HepG2 (cell line): ENCODE results near the gene DHX16. TPM values are rescaled to one million over a fixed set of nuclear protein-coding genes. Genes with fewer than 3 reads are reported as not detected.

Experiments used
- CCDC6 ChIP-seq: sonication (generic); formaldehyde crosslinking; IDR thresholded peaks from 2 replicates; pipeline ENCODE4 v1.8.1; 2022; ENCODE audit warnings: mild to moderate bottlenecking, missing genetic modification reagents, moderate library complexity
- EED ChIP-seq: sonication (generic); formaldehyde crosslinking; IDR thresholded peaks from 2 replicates; pipeline ENCODE4 v1.5.0; 2020; ENCODE audit warnings: mild to moderate bottlenecking, missing genetic modification reagents
- FIP1L1 ChIP-seq: fragments of 200-400 bp; formaldehyde crosslinking; IDR thresholded peaks from 2 replicates; pipeline ENCODE4 v1.6.1; 2018; ENCODE audit warnings: low read depth, mild to moderate bottlenecking, low read length, moderate library complexity, borderline replicate concordance; ENCODE audit not compliant: insufficient read depth
- HMG20A ChIP-seq: IDR thresholded peaks from 2 replicates; pipeline ENCODE4 v1.6.1; 2016; ENCODE audit warnings: borderline replicate concordance
- KLF12 ChIP-seq: sonication (generic); formaldehyde crosslinking; IDR thresholded peaks from 2 replicates; pipeline ENCODE4 v1.4.0; 2020; ENCODE audit warnings: missing genetic modification reagents, borderline replicate concordance
- KLF15 ChIP-seq: sonication (generic); formaldehyde crosslinking; IDR thresholded peaks from 2 replicates; pipeline ENCODE4 v1.8.1; 2023; ENCODE audit warnings: borderline replicate concordance, mild to moderate bottlenecking, inconsistent platforms, missing genetic modification reagents, mixed read lengths
- KLF9 ChIP-seq: IDR thresholded peaks from 2 replicates; pipeline ENCODE4 v1.6.1; 2016; ENCODE audit warnings: low read depth
- MTA3 ChIP-seq: sonication (generic); formaldehyde crosslinking; IDR thresholded peaks from 2 replicates; pipeline ENCODE4 v1.4.0; 2020; ENCODE audit warnings: missing genetic modification reagents
- MTF1 ChIP-seq: sonication (generic); formaldehyde crosslinking; IDR thresholded peaks from 2 replicates; pipeline ENCODE4 v1.5.0; 2020; ENCODE audit warnings: missing genetic modification reagents
- SOX13 ChIP-seq, 3 experiments: fragments of 450-650 bp in 1 of 3; sonication (generic) in 1 of 3; formaldehyde crosslinking in 1 of 3; IDR thresholded peaks in 2 of 3; conservative IDR thresholded peaks in 1 of 3; 2 replicates each; pipeline versions ENCODE4 v1.5.0 to v1.6.1; 2016 to 2020; ENCODE audit warnings: antibody characterized with exemption in 1 of 3, mild to moderate bottlenecking in 1 of 3, missing compliant biosample characterization in 1 of 3, missing genetic modification reagents in 1 of 3, moderate library complexity in 1 of 3
- TEAD3 ChIP-seq: optimal IDR thresholded peaks from 2 replicates; pipeline ENCODE3; 2016; ENCODE audit warnings: borderline replicate concordance
- TOE1 ChIP-seq: sonication (generic); formaldehyde crosslinking; IDR thresholded peaks from 2 replicates; pipeline ENCODE4 v1.4.0; 2020; ENCODE audit warnings: mild to moderate bottlenecking, missing genetic modification reagents
- ZFP37 ChIP-seq: sonication (generic); formaldehyde crosslinking; IDR thresholded peaks from 2 replicates; pipeline ENCODE4 v1.4.0; 2020; ENCODE audit warnings: missing genetic modification reagents, borderline replicate concordance
- ZNF563 ChIP-seq: sonication (generic); formaldehyde crosslinking; IDR thresholded peaks from 2 replicates; pipeline ENCODE4 v1.8.0; 2022; ENCODE audit warnings: mild to moderate bottlenecking, moderate library complexity, missing genetic modification reagents
- ZSCAN12 ChIP-seq: sonication (generic); formaldehyde crosslinking; IDR thresholded peaks from 2 replicates; pipeline ENCODE4 v1.9.0; 2021; ENCODE audit warnings: mild to moderate bottlenecking, missing genetic modification reagents
- polyA plus RNA-seq, 8 experiments: library from polyadenylated mRNA; depleted of rRNA in 3 of 8; stranded (reverse) in 7 of 8; unstranded in 1 of 8; fragments of >200 nt; fragmentation: Illumina TruSeq in 4 of 8; extraction: Trizol in 4 of 8; gene quantifications; 2 replicates each; pipeline versions ENCODE4 v1.2.1 to v1.2.3, GENCODE V29; 2011 to 2016; ENCODE audit warnings: low read depth in 4 of 8, missing spikeins in 1 of 8, mixed read lengths in 1 of 8; ENCODE audit not compliant: insufficient read depth in 1 of 8
- total RNA-seq, 5 experiments: library from RNA; depleted of rRNA; stranded (reverse); fragments of >200 nt; fragmentation: Illumina TruSeq; extraction: Trizol; gene quantifications; 2 replicates each; pipeline ENCODE4 v1.2.3, GENCODE V29; 2016; ENCODE audit warnings: low read depth in 1 of 5
- TF ChIP-seq, protein P1 (sequence below): sonication (generic); formaldehyde crosslinking; IDR thresholded peaks from 2 replicates; pipeline ENCODE4 v1.4.0; 2020; ENCODE audit warnings: missing genetic modification reagents
- TF ChIP-seq, protein P2 (sequence below): fragments of 450-650 bp; IDR thresholded peaks from 2 replicates; pipeline ENCODE4 v1.6.1; 2016
- TF ChIP-seq, protein P3 (sequence below), 2 experiments: sonication (generic) in 1 of 2; formaldehyde crosslinking in 1 of 2; IDR thresholded peaks; 2 replicates each; pipeline versions ENCODE4 v1.5.1 to v1.6.1; 2011 to 2020; ENCODE audit warnings: borderline replicate concordance in 1 of 2, low read depth in 1 of 2, low read length in 1 of 2, mild to moderate bottlenecking in 1 of 2, missing genetic modification reagents in 1 of 2, moderate library complexity in 1 of 2

Gene DHX16
- total and polyA plus RNA-seq, 2 of the 13 experiments (the other 11 are each of a cell fraction or from before 2014, with no cell fraction given): 57.0 to 58.5 TPM

DNA sequence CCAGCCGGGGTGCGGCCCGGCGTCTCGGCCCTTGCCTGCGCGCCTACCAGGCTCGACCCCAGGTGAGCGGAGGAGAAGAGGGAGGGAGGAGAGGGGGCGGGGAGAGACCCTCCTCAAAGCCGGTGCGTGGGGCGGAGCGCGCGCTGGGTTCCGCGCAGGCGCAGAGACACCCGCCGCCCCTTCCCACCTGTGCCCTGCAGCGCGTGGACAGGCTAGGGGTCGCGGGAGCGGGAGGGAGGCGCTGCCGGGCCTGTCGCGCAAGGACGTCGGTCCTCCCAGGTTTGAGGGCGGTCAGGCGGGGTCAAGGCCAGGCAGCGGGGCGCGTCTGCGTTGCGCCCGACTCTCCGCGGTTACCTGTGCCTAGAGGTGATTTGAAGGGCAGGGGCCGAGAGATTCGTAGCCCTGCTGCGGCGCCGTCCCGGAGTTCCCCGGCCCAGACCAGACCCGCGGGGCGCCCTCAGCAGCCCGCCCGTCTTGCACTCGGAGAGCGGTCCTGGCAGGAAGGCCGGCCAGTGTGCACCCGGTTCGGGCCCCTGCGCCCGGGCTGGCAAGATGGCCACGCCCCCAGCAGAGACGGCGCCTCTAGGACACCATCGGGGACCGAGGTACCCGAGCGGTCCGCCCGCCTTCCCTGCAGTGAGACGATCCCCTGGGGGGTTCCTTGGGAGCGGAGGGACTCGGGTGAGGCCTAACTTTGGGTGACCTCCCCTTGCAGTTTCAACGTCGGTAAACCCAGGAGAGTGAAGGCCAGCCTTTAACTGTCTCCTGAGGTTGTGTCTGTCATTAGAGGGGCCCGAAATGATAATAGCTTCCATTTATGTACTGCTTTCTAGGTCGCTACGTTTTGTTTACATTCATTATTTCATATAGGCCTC, 25.3 kb downstream of the DHX16 start (continued):
- TF ChIP-seq KLF12 (CRISPR knock-in tag) (peak; percentile 91), TEAD3 (CRISPR knock-in tag) (peak; percentile 54), KLF15 (CRISPR knock-in tag) (0 out of 2 replicates have a peak, but pooled peaks have one; percentile 35), MTF1 (peak; percentile 96), EED (CRISPR knock-in tag) (peak; percentile 99), HMG20A (CRISPR knock-in tag) (peak; percentile 8; the same call in 1 of the 2 replicates), ZFP37 (CRISPR knock-in tag) (peak; percentile 94; the same call in 1 of the 2 replicates), ZNF563 (peak; percentile 90), SOX13 (IDR thresholded peaks at IDR 0.05) (no peak; the same call in 1 of the 2 replicates), SOX13 (CRISPR knock-in tag; conservative IDR thresholded peaks at IDR 0.05 in 1 of 2, IDR thresholded peaks at IDR 0.05 in 1 of 2) (peak in 1 of 2 experiments; percentile 64; a peak in 1 of 4 replicates), TOE1 (CRISPR knock-in tag) (peak; percentile 70), KLF9 (peak; percentile 97), ZSCAN12 (CRISPR knock-in tag) (0 out of 2 replicates have a peak, but pooled peaks have one; percentile 44), MTA3 (CRISPR knock-in tag) (0 out of 2 replicates have a peak, but pooled peaks have one; percentile 16), CCDC6 (CRISPR knock-in tag) (peak; percentile 87), FIP1L1 (0 out of 2 replicates have a peak, but pooled peaks have one; percentile 0)
- TF ChIP-seq, protein P1, sequence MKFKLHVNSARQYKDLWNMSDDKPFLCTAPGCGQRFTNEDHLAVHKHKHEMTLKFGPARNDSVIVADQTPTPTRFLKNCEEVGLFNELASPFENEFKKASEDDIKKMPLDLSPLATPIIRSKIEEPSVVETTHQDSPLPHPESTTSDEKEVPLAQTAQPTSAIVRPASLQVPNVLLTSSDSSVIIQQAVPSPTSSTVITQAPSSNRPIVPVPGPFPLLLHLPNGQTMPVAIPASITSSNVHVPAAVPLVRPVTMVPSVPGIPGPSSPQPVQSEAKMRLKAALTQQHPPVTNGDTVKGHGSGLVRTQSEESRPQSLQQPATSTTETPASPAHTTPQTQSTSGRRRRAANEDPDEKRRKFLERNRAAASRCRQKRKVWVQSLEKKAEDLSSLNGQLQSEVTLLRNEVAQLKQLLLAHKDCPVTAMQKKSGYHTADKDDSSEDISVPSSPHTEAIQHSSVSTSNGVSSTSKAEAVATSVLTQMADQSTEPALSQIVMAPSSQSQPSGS (CRISPR knock-in tag): peak; percentile 85
- TF ChIP-seq, protein P2, sequence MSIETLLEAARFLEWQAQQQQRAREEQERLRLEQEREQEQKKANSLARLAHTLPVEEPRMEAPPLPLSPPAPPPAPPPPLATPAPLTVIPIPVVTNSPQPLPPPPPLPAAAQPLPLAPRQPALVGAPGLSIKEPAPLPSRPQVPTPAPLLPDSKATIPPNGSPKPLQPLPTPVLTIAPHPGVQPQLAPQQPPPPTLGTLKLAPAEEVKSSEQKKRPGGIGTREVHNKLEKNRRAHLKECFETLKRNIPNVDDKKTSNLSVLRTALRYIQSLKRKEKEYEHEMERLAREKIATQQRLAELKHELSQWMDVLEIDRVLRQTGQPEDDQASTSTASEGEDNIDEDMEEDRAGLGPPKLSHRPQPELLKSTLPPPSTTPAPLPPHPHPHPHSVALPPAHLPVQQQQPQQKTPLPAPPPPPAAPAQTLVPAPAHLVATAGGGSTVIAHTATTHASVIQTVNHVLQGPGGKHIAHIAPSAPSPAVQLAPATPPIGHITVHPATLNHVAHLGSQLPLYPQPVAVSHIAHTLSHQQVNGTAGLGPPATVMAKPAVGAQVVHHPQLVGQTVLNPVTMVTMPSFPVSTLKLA: no peak
- TF ChIP-seq, protein P3, sequence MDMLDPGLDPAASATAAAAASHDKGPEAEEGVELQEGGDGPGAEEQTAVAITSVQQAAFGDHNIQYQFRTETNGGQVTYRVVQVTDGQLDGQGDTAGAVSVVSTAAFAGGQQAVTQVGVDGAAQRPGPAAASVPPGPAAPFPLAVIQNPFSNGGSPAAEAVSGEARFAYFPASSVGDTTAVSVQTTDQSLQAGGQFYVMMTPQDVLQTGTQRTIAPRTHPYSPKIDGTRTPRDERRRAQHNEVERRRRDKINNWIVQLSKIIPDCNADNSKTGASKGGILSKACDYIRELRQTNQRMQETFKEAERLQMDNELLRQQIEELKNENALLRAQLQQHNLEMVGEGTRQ (IDR thresholded peaks at IDR 0.05; ENCODE audit: low read depth, low read length): no peak
- TF ChIP-seq, protein P3 (CRISPR knock-in tag; IDR thresholded peaks at IDR 0.05; ENCODE audit: borderline replicate concordance): no peak; the same call in 1 of the 2 replicates
